Endothelial cell of umbilical vein (primary cell): ENCODE results near the gene HNRNPLL.

ENCODE experiments used
- CTCF ChIP-seq, 2 donors: IDR thresholded peaks; 1 replicate in 1 of 2; 2 replicates in 1 of 2; pipeline ENCODE4 v1.5.1; 2011; ENCODE audit warnings: low read length in 2 of 2, mild to moderate bottlenecking in 2 of 2, moderate library complexity in 2 of 2, control low read depth in 1 of 2, inconsistent platforms in 1 of 2, low read depth in 1 of 2; ENCODE audit not compliant: insufficient read depth in 1 of 2; ENCODE audit errors: extremely low read depth in 1 of 2
- EZH2 ChIP-seq: IDR thresholded peaks from 2 replicates; pipeline ENCODE4 v1.6.1; 2012; ENCODE audit warnings: borderline replicate concordance, low read depth, mild to moderate bottlenecking, moderate library complexity, low read length, inconsistent platforms; ENCODE audit not compliant: severe bottlenecking

- TF ChIP-seq CTCF (IDR thresholded peaks at IDR 0.05; ENCODE audit: extremely low read depth in 1 of 2, insufficient read depth in 1 of 2, low read depth in 1 of 2, low read length in 2 of 2) (no peak), EZH2 (no peak)
Observed at GRCh38 chr2:38613126-38613848, 10.6 kb upstream of the HNRNPLL start.
